DMS 273 (cell line): ENCODE results near the gene AMBRA1.

Experiments used
- DNase-seq: peaks from one replicate; lab custom pipeline; 2025; ENCODE audit not compliant: unreplicated experiment; lab: John Stamatoyannopoulos, UW

Gene AMBRA1

DNA sequence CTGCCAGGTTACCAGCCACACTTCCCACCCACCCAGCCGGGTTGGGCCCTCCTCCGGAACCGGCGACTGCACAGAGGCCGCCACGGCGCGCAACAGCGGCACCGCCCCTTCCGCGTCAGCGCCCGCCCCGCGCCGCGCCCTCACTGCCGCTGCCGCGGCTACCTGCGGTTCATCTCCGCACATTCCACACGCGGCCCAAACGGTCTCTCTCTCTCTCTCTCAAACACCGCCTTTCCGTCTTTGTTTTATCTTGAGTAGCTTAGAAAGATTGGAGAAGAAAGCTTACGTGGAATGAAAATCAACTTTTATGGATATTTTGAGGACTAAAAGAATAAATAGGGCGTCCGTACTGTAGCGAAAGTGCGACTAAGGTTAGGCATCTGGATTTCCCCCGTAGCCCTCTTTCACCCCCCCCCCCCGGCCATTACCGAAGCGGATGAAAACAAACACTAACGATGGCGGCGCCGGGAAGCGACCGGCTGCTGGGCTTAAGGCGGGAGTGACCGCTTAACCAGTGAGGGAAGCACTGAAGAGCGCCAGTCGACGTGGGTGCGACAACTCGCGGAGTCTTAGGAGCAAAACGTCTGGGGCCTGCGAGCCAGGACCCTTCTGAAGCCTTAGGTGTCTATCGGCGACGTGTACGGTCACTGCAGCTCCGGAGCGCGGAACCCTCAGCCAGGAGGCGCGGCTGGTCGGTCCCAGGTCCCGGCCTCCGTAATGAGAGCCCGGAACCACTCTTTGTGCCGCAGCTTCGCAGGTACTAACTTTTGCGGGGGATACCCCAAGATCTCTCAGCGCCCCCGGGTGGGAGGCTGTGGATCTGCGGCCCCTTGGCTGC lies 23.5 kb upstream of the AMBRA1 start, which contains the start of the genes ATG13 and HARBI1:
Gene ATG13, plus strand, starts transcription at position 420 of the 838 bp plus-strand sequence. CDS start 26,739 bp downstream, outside the sequence.
Gene HARBI1, minus strand, starts transcription at position 94 of the 838 bp plus-strand sequence. CDS start 990 bp downstream, outside the sequence.
- peak; percentile 92 for DNase-seq

DNA sequence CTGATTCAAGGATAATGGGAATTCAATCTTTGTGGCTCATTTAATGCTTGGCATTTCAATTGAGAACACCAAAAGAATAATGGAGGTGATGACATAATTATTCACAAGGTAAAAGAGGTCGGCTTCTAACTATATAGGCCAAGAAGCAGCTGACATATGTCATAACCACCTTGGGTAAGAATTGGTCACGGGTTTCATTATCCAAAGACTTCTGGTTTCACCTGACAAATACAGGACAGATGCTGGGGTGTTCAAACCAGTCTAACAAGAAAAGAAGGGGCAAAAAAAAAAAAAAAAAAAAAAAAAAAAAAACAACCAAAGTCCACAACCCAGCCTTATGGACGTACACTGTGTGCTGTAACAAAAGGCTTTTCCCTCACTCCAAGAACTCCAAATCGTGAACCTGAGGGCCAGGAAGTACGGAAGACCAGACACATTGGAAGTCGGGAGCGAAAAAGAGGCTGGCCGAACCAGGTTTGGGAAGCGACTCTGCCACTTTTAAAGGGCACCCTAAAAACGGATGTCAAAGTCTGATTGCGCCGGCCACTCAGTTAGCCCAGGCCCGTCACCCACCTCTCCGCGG lies 22.8 kb upstream of the AMBRA1 start:
- peak; percentile 38 for DNase-seq

GRCh38 chr11:46615756-46616155 lies 21.9 kb upstream of the AMBRA1 start:
- DNase-seq = no peak

DNA sequence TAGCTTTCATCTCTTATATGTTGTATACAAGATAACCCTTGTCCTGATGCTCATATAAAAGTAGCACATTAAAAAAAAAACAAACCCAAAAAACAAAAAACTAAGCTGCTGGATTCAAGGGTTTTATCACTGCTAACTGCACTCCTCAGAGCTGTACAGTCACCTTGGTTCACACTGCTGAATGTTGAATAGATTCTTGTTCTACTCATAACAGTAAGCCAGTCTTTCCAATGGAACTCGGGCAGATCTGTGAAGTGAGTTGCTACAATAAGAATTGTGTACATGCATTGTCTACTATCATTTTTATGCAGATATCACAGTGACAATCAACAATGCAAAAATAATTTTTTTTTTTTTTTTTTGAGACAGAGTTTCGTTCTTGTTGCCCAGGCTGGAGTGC lies 18.5 kb upstream of the AMBRA1 start:
- no peak for DNase-seq

- DNase-seq = no peak
These were observed 17.9 kb upstream of the AMBRA1 start for GRCh38 chr11:46611526-46612304.

DNA sequence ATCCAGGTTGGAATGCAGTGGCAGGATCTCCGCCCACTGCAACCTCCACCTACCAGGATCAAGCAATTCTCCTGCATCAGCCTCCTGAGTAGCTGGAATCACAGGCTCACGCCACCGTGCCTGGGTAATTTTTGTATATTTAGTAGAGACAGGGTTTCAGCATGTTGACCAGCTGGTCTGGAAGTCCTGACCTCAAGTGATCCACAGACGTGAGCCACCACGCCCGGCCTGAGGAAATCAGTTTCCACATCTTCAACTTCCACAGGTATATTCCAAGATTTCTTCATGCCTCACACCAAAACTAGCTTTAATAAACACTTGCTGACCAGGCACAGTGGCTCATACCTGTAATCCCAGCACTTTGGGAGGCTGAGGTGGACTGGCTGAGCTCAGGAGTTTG lies 15.6 kb upstream of the AMBRA1 start:
- no peak for DNase-seq

GRCh38 chr11:46607516-46607915 lies 13.7 kb upstream of the AMBRA1 start:
- DNase-seq = no peak

GRCh38 chr11:46604796-46605195 lies 11.0 kb upstream of the AMBRA1 start:
- no peak for DNase-seq

GRCh38 chr11:46603704-46604308 lies 10.0 kb upstream of the AMBRA1 start:
- DNase-seq = no peak

DNA sequence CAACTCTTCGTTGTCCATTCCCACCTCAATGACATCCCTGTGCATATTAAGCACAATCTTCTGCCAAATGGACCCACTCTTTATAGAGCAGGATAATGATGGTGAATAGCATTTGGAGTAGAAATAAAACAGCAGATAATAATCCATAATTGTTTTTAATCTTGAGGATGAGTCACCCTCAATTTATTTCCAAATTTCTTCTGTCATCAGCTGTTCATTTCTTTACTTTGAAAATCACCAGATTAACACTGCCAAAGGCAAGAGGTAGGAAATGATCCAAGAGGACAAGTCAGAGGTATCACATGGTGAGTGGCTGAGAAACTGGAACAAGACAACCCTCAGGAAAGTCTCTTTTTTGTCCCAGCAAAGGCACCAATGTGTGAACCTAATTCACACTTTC lies 7.3 kb upstream of the AMBRA1 start:
- DNase-seq = no peak

- DNase-seq = no peak
These were observed 6.6 kb upstream of the AMBRA1 start for GRCh38 chr11:46600194-46600960.

GRCh38 chr11:46599340-46600193 lies 5.7 kb upstream of the AMBRA1 start:
- no peak for DNase-seq

- no peak for DNase-seq
These were observed 3.9 kb upstream of the AMBRA1 start for GRCh38 chr11:46597609-46598219.

DNA sequence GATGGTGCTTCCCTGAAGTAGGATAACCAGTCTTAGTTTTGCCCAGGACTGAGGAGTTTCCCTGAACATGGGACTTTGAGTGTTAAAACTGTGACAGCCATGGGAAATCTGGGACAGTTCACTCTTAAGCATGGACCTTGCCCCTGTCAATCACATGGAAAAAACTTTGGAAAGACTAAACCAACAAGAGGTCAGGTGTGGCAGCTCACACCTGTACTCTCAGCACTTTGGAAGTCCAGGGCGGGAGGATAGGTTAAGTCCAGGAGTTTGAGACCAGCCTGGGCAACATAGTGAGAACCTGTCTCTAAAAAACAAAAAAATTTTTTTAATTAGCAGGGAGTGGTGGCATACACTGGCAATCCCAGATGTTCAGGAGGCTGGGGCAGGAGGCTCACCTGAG lies 3.3 kb upstream of the AMBRA1 start:
- DNase-seq = no peak

GRCh38 chr11:46594785-46595184 lies 962 bp upstream of the AMBRA1 start:
- DNase-seq = no peak

DNA sequence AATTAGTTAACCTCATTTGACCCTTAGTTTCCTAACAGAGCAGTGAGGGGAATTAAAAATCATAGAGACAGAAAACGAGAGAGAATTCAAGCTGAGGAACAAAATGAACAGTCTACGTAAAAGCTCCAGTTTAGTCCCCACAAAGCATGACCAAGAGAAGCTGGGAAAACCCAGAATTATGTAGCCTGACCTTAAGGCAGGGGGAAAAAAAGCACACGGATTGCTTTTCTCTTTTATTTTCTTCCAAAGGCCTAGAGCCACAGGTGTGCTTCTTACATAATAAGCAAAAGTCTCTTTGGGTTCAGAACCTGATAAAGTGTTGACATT lies 514 bp upstream of the AMBRA1 start:
- DNase-seq = no peak

GRCh38 chr11:46590740-46591605 lies 2.9 kb downstream of the AMBRA1 start:
- DNase-seq = peak; percentile 15

DNA sequence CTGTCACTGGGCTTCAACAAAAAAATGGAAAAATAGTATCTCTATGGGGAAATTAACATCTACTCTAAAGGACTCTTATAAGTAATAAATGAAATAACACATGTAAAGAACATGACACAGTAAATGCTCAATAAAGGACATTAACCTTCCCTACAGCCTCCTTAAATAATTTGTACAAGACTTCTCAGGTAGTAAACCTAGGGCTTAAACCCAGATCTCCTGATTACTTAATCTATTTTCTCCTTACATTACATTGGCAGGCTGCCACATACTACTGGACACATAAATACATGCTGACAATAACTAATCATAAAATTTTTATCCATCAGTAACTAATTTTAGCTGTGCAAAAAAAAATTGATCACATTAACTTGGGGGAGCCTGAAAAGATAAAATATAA lies 4.9 kb downstream of the AMBRA1 start:
- DNase-seq = no peak
